ENCODE measurements around the gene TMEM116.

GRCh38 chr12:112005419-112006395, 7.3 kb downstream of the TMEM116 start:
- TF ChIP-seq, protein P1, sequence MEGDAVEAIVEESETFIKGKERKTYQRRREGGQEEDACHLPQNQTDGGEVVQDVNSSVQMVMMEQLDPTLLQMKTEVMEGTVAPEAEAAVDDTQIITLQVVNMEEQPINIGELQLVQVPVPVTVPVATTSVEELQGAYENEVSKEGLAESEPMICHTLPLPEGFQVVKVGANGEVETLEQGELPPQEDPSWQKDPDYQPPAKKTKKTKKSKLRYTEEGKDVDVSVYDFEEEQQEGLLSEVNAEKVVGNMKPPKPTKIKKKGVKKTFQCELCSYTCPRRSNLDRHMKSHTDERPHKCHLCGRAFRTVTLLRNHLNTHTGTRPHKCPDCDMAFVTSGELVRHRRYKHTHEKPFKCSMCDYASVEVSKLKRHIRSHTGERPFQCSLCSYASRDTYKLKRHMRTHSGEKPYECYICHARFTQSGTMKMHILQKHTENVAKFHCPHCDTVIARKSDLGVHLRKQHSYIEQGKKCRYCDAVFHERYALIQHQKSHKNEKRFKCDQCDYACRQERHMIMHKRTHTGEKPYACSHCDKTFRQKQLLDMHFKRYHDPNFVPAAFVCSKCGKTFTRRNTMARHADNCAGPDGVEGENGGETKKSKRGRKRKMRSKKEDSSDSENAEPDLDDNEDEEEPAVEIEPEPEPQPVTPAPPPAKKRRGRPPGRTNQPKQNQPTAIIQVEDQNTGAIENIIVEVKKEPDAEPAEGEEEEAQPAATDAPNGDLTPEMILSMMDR (IDR thresholded peaks at IDR 0.05) = no peak
- no peak for TF ChIP-seq POLR2A (IDR thresholded peaks at IDR 0.05)
- no peak for TF ChIP-seq EP300 (IDR thresholded peaks at IDR 0.05)
